GM12865 (cell line): Measurements from ENCODE around the gene SDF4.
A peak's percentile ranks its signal among the peaks of the same experiment; 100 is the strongest.

Experiments
- DNase-seq: peaks from one replicate; pipeline ENCODE4 v3.0.0; 2010; ENCODE audit warnings: low read depth
- H3K4me3 ChIP-seq: 2 replicates; pipeline ENCODE4 v1.5.1; 2011; ENCODE audit warnings: mild to moderate bottlenecking, low read depth, low read length, control low read depth
- CTCF ChIP-seq: IDR thresholded peaks from 2 replicates; pipeline ENCODE4 v1.5.1; 2011; ENCODE audit warnings: low read length, control low read depth, low read depth, inconsistent platforms; ENCODE audit not compliant: insufficient read depth; ENCODE audit errors: missing control alignments

SDF4 gene

GRCh38 chr1:1200876-1201810 is 30.7 kb downstream of the SDF4 start:
- H3K4me3 ChIP-seq, result peak overlapping the region; percentile 27
- DNase-seq, result peak; percentile 50
- TF ChIP-seq CTCF, result no peak

GRCh38 chr1:1199961-1200875 is 31.6 kb downstream of the SDF4 start:
- TF ChIP-seq CTCF, result no peak
- DNase-seq, result no peak
- peak overlapping the region; percentile 27; the same call in 1 of the 2 replicates for H3K4me3 ChIP-seq

DNA sequence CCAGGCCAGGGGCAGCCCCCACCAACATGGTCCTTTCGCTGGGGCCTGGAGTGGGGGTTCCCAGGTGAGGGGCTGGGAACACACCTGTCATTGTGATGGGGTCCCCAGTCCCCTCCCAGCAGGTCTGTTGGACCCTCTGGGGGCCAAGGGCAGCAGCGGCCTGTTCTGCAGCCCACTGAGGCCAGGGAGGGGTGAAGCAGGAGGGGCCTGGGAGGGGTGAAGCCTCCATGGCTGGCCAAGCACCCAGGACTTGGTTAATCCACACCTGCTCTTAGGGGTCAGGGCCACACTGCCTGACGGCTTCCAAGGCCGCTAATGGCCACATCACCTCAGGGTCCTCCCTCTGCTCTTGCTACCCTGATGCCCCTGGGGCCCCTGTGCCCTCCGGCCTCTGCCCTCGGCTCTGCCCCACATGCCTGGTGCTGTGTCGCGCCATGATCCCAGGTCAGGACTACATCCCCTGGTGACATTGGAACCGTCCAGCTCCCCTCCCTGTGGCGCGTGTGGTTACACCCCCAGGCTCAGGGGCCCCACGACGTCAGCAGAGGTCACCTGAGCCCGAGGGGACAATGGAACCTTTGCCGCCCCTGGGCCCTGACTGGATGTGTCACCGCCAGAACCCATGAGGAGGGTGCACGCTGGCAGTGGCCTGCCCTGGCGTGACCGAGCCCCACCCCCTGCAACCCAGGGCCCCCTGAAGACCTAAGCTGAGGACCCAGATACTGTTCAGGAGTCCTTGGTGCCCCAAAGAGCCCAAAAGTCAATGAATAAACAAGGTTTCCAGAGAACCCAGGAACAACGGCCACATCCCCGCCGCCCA is 32.5 kb downstream of the SDF4 start:
- H3K4me3 ChIP-seq, result no peak overlapping the region
- no peak for TF ChIP-seq CTCF
- no peak for DNase-seq

GRCh38 chr1:1198423-1199140 is 33.2 kb downstream of the SDF4 start:
- TF ChIP-seq CTCF, result no peak
- no peak for DNase-seq

DNA sequence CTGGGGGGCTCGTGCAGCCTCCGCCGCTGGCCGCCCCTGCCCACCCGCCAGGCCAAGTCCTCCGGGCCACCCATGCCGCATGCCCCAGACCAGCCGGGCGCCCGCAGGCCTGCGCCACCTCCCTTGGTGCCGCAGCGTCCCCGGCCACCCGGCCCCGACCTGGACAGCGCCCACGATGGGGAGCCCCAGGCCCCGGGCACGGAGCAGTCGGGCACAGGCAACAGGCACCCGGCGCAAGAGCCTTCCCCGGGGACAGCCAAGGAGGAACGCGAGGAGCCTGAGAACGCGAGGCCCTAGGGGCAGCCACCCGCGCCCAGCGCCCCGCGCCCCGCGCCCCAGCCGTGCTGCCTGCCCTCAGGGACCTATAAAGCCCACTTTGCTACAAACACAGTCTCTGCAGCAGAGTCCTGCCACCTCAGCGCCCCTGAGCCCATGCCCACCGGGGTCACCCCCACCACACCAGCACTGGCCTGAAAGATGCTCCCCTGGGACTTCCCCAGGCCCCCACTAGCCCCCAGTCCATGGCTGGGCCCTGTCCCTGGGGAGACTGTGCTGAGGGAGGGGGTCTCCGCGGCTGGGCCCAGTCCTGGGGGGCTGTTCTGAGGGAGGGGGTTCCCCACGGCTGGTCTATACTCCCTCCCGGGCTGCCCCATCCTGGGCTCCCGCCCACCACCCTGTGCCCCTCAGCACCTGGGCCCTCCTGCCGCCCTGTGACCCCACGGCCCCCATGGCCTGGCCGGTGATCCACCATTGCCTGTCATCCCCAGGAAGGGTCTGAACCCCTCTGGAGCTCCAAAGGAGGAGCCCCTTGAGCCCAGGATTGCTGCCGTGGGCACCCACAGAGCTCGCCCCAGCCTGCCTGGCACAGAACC is 34.0 kb downstream of the SDF4 start:
- no peak for DNase-seq
- no peak overlapping the region for H3K4me3 ChIP-seq
- no peak for TF ChIP-seq CTCF

More at GRCh38 chr1:1198423-1199140, 33.2 kb downstream of the SDF4 start:
- H3K4me3 ChIP-seq, result no peak overlapping the region
